ENCODE results near the gene NUDT12.

The NUDT12 gene

DNA sequence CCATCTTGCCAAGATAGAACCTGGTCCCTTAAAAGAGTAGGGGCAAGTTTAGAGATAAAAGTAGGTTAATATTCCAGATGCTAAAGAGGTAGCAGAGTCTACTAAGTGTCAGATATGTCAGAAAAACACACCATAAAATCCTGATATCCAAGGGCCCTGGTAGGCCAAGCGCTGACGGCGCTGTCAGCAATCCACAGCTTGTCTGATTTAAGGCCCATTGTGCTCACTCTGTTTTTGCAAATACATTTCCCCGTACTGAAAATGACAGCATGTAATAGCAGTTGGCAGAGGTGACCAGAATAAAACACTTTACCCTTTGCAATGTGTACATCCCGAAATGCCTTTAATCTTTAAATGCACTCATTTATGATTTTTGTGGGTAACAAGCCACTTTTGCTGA lies 9.9 kb upstream of the NUDT12 start (continued):
- TF ChIP-seq, protein P1, sequence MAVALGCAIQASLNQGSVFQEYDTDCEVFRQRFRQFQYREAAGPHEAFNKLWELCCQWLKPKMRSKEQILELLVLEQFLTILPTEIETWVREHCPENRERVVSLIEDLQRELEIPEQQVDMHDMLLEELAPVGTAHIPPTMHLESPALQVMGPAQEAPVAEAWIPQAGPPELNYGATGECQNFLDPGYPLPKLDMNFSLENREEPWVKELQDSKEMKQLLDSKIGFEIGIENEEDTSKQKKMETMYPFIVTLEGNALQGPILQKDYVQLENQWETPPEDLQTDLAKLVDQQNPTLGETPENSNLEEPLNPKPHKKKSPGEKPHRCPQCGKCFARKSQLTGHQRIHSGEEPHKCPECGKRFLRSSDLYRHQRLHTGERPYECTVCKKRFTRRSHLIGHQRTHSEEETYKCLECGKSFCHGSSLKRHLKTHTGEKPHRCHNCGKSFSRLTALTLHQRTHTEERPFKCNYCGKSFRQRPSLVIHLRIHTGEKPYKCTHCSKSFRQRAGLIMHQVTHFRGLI (tag by site-specific recombination; IDR thresholded peaks at IDR 0.05): no peak
- TF ChIP-seq ZIC2 (tag by site-specific recombination; IDR thresholded peaks at IDR 0.05) (no peak), ZNF10 (tag by site-specific recombination; IDR thresholded peaks at IDR 0.05) (no peak)

DNA sequence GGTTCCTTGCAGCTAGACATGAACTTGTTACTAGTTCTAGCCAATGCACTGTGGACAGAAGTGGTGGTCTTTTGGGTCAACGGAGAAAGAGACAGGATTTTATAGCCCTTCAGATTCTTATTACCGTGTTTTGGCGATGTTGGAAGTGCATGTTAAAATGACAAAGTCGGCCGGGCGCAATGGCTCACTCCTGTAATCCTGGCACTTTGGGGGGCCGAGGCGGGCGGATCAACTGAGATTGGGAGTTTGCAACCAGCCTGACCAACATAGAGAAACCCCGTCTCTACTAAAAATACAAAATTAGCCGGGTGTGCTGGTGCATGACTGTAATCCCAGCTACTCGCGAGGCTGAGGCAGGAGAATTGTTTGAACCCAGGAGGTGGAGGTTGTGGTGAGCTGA lies 9.1 kb upstream of the NUDT12 start:
- POLR2A ChIA-PET: no interaction called here
- Histone ChIP-seq H3K36me3 (ENCODE audit: control insufficient read depth in 2 of 2, insufficient read depth in 1 of 2, low read length in 2 of 2) (no peaks in the 10 kb centered on the region), H3K9me3 (ENCODE audit: control insufficient read depth, insufficient read depth, low read depth, low read length) (no peaks in the 10 kb centered on the region), H3K4me1 (ENCODE audit: control insufficient read depth, insufficient read depth, low read length) (no peaks in the 10 kb centered on the region), H3K4me3 (ENCODE audit: low read depth, low read length) (no peak overlapping the region), H3K27ac (ENCODE audit: extremely low read depth, low read depth, low read length) (no peak overlapping the region)
- CTCF ChIA-PET: no interaction called here
- TF ChIP-seq ZNF488 (tag by site-specific recombination; IDR thresholded peaks at IDR 0.05) (no peak), ZBTB21 (tag by site-specific recombination; IDR thresholded peaks at IDR 0.05) (no peak), ZNF585B (tag by site-specific recombination; IDR thresholded peaks at IDR 0.05) (no peak), TCF7L2 (IDR thresholded peaks at IDR 0.05; ENCODE audit: borderline replicate concordance, low read depth, low read length) (no peak), ZNF555 (tag by site-specific recombination; conservative IDR thresholded peaks at IDR 0.05) (no peak)

DNA sequence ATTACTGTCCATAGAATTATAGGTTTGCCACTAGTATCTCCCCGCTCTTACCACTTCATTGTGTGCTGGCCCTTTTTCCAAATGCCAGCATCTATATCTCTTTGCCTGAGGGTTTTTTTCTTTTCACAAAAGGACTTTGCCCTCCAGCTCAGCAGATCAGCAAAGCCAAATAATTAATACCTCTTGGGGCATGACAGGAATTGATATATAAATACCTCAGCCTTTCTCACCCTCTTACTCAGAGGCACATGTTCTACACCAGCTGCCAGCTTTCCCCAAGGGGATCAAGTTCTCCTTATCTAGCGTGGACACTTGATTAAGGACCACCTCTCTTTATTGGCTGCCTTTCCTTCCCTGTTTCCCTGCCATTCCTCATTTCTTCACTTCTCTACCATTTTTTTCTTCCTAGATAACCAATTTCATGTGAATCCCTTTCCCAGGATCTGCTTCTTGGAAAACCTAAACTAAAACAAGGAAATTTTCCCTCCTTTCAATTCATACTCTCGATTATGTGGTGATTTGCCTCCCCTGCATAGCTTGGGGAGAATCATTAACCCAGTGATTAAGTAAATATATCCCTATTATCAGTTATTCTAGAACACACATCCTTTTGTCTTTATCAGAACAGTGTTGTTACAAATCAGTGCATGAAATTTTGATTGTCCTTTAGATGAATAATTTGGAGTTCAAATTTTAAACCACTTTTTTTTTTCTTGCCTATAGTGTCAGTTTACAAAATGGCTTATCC lies 6.9 kb upstream of the NUDT12 start:
- H3K27ac ChIP-seq (ENCODE audit: extremely low read depth, low read depth, low read length): no peak overlapping the region
- ChIA-PET CTCF (interaction anchor here (0.6 to 0.8 kb wide), 3 partner anchors 260 to 1116 kb away, joined by 3 to 4 read pairs (median 3); no protein-coding TSS in a partner anchor), POLR2A (no interaction called here)
- H3K4me1 ChIP-seq (ENCODE audit: control insufficient read depth, insufficient read depth, low read length): no peaks in the 10 kb centered on the region
- no peak overlapping the region for H3K4me3 ChIP-seq (ENCODE audit: low read depth, low read length)
- H3K9me3 ChIP-seq (ENCODE audit: control insufficient read depth, insufficient read depth, low read depth, low read length): no peaks in the 10 kb centered on the region
- no peaks in the 10 kb centered on the region for H3K36me3 ChIP-seq (ENCODE audit: control insufficient read depth in 2 of 2, insufficient read depth in 1 of 2, low read length in 2 of 2)
- no peak for TF ChIP-seq ZNF423 (tag by site-specific recombination; IDR thresholded peaks at IDR 0.05)
- TF ChIP-seq, protein P2, sequence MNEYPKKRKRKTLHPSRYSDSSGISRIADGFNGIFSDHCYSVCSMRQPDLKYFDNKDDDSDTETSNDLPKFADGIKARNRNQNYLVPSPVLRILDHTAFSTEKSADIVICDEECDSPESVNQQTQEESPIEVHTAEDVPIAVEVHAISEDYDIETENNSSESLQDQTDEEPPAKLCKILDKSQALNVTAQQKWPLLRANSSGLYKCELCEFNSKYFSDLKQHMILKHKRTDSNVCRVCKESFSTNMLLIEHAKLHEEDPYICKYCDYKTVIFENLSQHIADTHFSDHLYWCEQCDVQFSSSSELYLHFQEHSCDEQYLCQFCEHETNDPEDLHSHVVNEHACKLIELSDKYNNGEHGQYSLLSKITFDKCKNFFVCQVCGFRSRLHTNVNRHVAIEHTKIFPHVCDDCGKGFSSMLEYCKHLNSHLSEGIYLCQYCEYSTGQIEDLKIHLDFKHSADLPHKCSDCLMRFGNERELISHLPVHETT (tag by site-specific recombination; IDR thresholded peaks at IDR 0.05): no peak
- no peak for TF ChIP-seq GLIS1 (tag by site-specific recombination; IDR thresholded peaks at IDR 0.05)
- TF ChIP-seq ZNF2 (tag by site-specific recombination; IDR thresholded peaks at IDR 0.05): no peak
- TF ChIP-seq ZFP41 (tag by site-specific recombination; IDR thresholded peaks at IDR 0.05; ENCODE audit: borderline replicate concordance): no peak
- no peak for TF ChIP-seq SCRT1 (tag by site-specific recombination; IDR thresholded peaks at IDR 0.05; ENCODE audit: borderline replicate concordance)

- H3K9me3 ChIP-seq (ENCODE audit: control insufficient read depth, insufficient read depth, low read depth, low read length): no peaks in the 10 kb centered on the region
- CTCF ChIA-PET: interaction anchor here (0.7 kb wide), 1 partner anchor 90 kb away, joined by 3 read pairs; no protein-coding TSS in a partner anchor
- no peak for TF ChIP-seq ZNF350 (tag by site-specific recombination; IDR thresholded peaks at IDR 0.05)
- no peak for TF ChIP-seq GLI2 (tag by site-specific recombination; IDR thresholded peaks at IDR 0.05; ENCODE audit: borderline replicate concordance, low read depth)
- TF ChIP-seq GLIS2 (tag by site-specific recombination; IDR thresholded peaks at IDR 0.05): no peak
- TF ChIP-seq ZNF837 (tag by site-specific recombination; IDR thresholded peaks at IDR 0.05): no peak
- no peak for TF ChIP-seq ZNF670 (tag by site-specific recombination; IDR thresholded peaks at IDR 0.05; ENCODE audit: low read depth)
- TF ChIP-seq ZBTB1 (tag by site-specific recombination; IDR thresholded peaks at IDR 0.05): no peak
- TF ChIP-seq ZIC2 (tag by site-specific recombination; IDR thresholded peaks at IDR 0.05): no peak
- TF ChIP-seq YY2 (tag by site-specific recombination; IDR thresholded peaks at IDR 0.05): no peak
- no peak for TF ChIP-seq MEIS1 (CRISPR knock-in tag; IDR thresholded peaks at IDR 0.05; ENCODE audit: borderline replicate concordance)
- TF ChIP-seq ZNF626 (tag by site-specific recombination; IDR thresholded peaks at IDR 0.05): no peak
- TF ChIP-seq ZNF521 (tag by site-specific recombination; IDR thresholded peaks at IDR 0.05): no peak
- TF ChIP-seq, protein P1 (tag by site-specific recombination; IDR thresholded peaks at IDR 0.05): no peak
- no peak for TF ChIP-seq ZNF2 (tag by site-specific recombination; IDR thresholded peaks at IDR 0.05)
- no peak for TF ChIP-seq ZNF560 (tag by site-specific recombination; IDR thresholded peaks at IDR 0.05; ENCODE audit: borderline replicate concordance)
- no peak for TF ChIP-seq GLIS1 (tag by site-specific recombination; IDR thresholded peaks at IDR 0.05)
Observed at GRCh38 chr5:103565719-103566118, 3.1 kb upstream of the NUDT12 start.

More at GRCh38 chr5:103565719-103566118, 3.1 kb upstream of the NUDT12 start:
- POLR2A ChIA-PET: no interaction called here
- Histone ChIP-seq H3K36me3 (ENCODE audit: control insufficient read depth in 2 of 2, insufficient read depth in 1 of 2, low read length in 2 of 2) (no peaks in the 10 kb centered on the region), H3K4me1 (ENCODE audit: control insufficient read depth, insufficient read depth, low read length) (no peaks in the 10 kb centered on the region), H3K4me3 (ENCODE audit: low read depth, low read length) (no peak overlapping the region), H3K27ac (ENCODE audit: extremely low read depth, low read depth, low read length) (no peak overlapping the region)
